Endodermal cell (in vitro differentiated cells): ENCODE measurements around the gene ERP27. TPM values are rescaled to one million over a fixed set of nuclear protein-coding genes. Genes with fewer than 3 reads are reported as not detected.

Experiments used
- DNase-seq: peaks from one replicate; pipeline ENCODE4 v3.0.0-alpha.2; 2017
- H3K27ac ChIP-seq: 2 replicates; pipeline ENCODE4 v1.5.1; 2013; ENCODE audit warnings: mild to moderate bottlenecking, low read depth, low read length, moderate library complexity
- H3K27me3 ChIP-seq: 2 replicates; pipeline ENCODE4 v1.6.1; 2013; ENCODE audit warnings: mild to moderate bottlenecking, low read length, moderate library complexity; ENCODE audit not compliant: insufficient read depth, control insufficient read depth, poor library complexity, severe bottlenecking
- H3K36me3 ChIP-seq: 2 replicates; pipeline ENCODE4 v1.7.0; 2013; ENCODE audit warnings: mild to moderate bottlenecking, low read length, moderate library complexity; ENCODE audit not compliant: control insufficient read depth, insufficient read depth
- H3K4me1 ChIP-seq: one replicate; pipeline ENCODE4 v1.7.0; 2013; ENCODE audit warnings: low read length; ENCODE audit not compliant: control insufficient read depth, insufficient read depth
- H3K4me3 ChIP-seq: 2 replicates; pipeline ENCODE4 v1.5.1; 2013; ENCODE audit warnings: mild to moderate bottlenecking, low read length, moderate library complexity
- H3K9ac ChIP-seq: 2 replicates; pipeline ENCODE4 v1.6.1; 2013; ENCODE audit warnings: mild to moderate bottlenecking, low read length, moderate library complexity; ENCODE audit not compliant: poor library complexity, severe bottlenecking; ENCODE audit errors: extremely low read depth
- H3K9me3 ChIP-seq: 2 replicates; pipeline ENCODE4 v1.6.1; 2013; ENCODE audit warnings: mild to moderate bottlenecking, low read length, moderate library complexity; ENCODE audit not compliant: control insufficient read depth
- H3K27ac Mint-ChIP-seq: 2 replicates; pipeline ENCODE4 v1.8.0; 2020; ENCODE audit warnings: mixed read lengths
- H3K27me3 Mint-ChIP-seq: 2 replicates; pipeline ENCODE4 v1.8.0; 2021; ENCODE audit warnings: mild to moderate bottlenecking, mixed read lengths; ENCODE audit not compliant: insufficient read depth
- H3K36me3 Mint-ChIP-seq: 2 replicates; pipeline ENCODE4 v1.8.0; 2020; ENCODE audit warnings: low read depth, mixed read lengths
- H3K4me1 Mint-ChIP-seq: 2 replicates; pipeline ENCODE4 v1.8.0; 2020; ENCODE audit warnings: mixed read lengths
- H3K4me3 Mint-ChIP-seq: 2 replicates; pipeline ENCODE4 v1.8.0; 2020; ENCODE audit warnings: mild to moderate bottlenecking, moderate library complexity, mixed read lengths
- H3K9me3 Mint-ChIP-seq: 2 replicates; pipeline ENCODE4 v1.8.0; 2020; ENCODE audit warnings: mild to moderate bottlenecking, mixed read lengths
- WGBS, 2 experiments: methylation state at CpG; one replicate each; pipeline versions ENCODE4 v1.1.5 to v1.1.7; 2013; ENCODE audit warnings: missing lambda C conversion rate in 2 of 2, mixed read lengths in 1 of 2; ENCODE audit not compliant: insufficient coverage in 1 of 2, insufficient read length in 1 of 2; 5-methylcytosine and 5-hydroxymethylcytosine counted together
- total RNA-seq, 2 donors: library from RNA; stranded (reverse); fragmentation: NEBNext Ultra II Directional in 1 of 2; extraction: Animal tissue kit (Norgen Biotek cat#: 25700) in 1 of 2; gene quantifications; 2 replicates in 1 of 2; 3 replicates in 1 of 2; pipeline ENCODE4 v1.2.1, GENCODE V29; 2021
- TF ChIP-seq, protein P1 (sequence below): fragments of 200-600 bp; sonication (generic); conservative IDR thresholded peaks from 2 replicates; pipeline ENCODE4 v1.5.0; 2021; ENCODE audit warnings: antibody characterized with exemption, mild to moderate bottlenecking

The ERP27 gene
- total RNA-seq, 2 donors from 2014 or later = 0.15 to 0.22 TPM

DNA sequence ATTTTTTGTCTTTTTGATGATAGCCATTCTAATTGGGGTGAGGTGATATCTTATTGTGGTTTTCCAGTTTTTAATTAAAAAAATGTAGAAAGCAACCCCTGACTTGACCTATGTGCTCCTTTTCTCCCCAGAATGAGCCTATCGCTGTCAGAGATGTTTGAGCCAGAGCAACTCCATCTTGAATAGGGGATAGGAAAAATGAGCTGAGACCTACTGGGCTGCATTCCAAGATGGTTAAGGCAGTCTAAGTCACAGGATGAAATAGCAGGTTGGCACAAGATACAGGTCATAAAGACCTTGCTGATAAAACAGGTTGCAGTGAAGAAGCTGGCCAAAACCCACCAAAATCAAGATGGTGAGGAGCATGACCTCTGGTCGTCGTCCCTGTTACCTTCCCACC, 13.8 kb downstream of the ERP27 start:
- no peak overlapping the region for H3K27ac ChIP-seq
- TF ChIP-seq, protein P1, sequence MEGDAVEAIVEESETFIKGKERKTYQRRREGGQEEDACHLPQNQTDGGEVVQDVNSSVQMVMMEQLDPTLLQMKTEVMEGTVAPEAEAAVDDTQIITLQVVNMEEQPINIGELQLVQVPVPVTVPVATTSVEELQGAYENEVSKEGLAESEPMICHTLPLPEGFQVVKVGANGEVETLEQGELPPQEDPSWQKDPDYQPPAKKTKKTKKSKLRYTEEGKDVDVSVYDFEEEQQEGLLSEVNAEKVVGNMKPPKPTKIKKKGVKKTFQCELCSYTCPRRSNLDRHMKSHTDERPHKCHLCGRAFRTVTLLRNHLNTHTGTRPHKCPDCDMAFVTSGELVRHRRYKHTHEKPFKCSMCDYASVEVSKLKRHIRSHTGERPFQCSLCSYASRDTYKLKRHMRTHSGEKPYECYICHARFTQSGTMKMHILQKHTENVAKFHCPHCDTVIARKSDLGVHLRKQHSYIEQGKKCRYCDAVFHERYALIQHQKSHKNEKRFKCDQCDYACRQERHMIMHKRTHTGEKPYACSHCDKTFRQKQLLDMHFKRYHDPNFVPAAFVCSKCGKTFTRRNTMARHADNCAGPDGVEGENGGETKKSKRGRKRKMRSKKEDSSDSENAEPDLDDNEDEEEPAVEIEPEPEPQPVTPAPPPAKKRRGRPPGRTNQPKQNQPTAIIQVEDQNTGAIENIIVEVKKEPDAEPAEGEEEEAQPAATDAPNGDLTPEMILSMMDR = no peak
- H3K36me3 ChIP-seq = no peaks in the 10 kb centered on the region
- DNase-seq = no peak
- H3K4me3 ChIP-seq = no peak overlapping the region
- Mint-ChIP-seq H3K4me3 (no peak overlapping the region), H3K9me3 (no peaks in the 10 kb centered on the region), H3K27me3 (no peaks in the 10 kb centered on the region), H3K4me1 (peaks cover 6% of the 10 kb centered on the region), H3K27ac (no peak overlapping the region), H3K36me3 (no peaks in the 10 kb centered on the region)
- no peaks in the 10 kb centered on the region for H3K27me3 ChIP-seq
- H3K9ac ChIP-seq = no peak overlapping the region
- H3K4me1 ChIP-seq = no peaks in the 10 kb centered on the region
- 97 to 100% methylated on average over 3 of the region's 3 CpGs for WGBS, 2 experiments
- H3K9me3 ChIP-seq = no peaks in the 10 kb centered on the region

DNA sequence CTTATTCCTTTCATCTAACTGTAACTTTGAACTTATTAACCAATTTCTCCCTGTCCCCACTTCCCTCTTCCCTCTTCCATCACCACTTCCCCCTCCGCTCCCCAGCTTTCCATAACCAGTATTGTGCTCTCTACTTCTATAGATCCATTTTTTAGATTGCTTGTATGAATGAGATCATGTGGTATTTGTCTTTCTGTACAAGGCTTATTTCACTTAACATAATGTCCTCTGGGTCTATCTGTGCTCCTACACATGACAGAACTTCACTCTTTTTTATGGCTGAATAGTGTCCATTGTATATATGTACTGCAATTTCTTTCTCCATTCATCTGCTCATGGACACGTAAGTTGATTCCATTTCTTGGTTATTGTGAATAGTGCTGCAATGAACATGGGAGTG, 14.4 kb downstream of the ERP27 start:
- Histone ChIP-seq H3K9me3 (no peaks in the 10 kb centered on the region), H3K9ac (no peak overlapping the region), H3K27me3 (no peaks in the 10 kb centered on the region), H3K4me3 (no peak overlapping the region), H3K27ac (no peak overlapping the region), H3K36me3 (no peaks in the 10 kb centered on the region), H3K4me1 (no peaks in the 10 kb centered on the region)
- Mint-ChIP-seq H3K27me3 (no peaks in the 10 kb centered on the region), H3K27ac (no peak overlapping the region), H3K36me3 (no peaks in the 10 kb centered on the region), H3K4me1 (peaks cover 3% of the 10 kb centered on the region), H3K4me3 (no peak overlapping the region), H3K9me3 (no peaks in the 10 kb centered on the region)
- no peak for DNase-seq
- TF ChIP-seq, protein P1 = no peak
- WGBS, 2 experiments = 93 to 100% methylated on average over 1 to 2 of the region's 2 CpGs

DNA sequence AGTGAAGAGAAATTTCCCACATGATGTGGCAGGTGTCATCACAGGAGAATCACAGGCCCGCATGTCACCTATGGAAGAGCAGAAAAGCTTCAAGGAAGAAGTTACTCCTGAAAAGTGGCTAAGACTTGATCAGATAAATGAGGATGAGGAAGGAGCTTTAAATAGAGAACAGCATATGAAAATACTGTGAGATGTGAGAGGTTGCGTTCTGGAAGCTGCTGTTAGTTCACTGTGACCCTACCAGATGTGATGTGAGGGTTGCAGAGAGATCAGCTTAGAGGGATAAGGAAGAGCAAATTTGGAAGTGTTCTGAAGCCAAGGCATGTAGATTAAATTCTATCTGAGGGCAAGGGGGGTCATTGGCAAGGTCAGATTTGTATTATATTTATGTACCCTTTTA, 17.1 kb downstream of the ERP27 start:
- no peak overlapping the region for H3K27ac Mint-ChIP-seq
- Histone ChIP-seq H3K27ac (no peak overlapping the region), H3K4me3 (no peak overlapping the region), H3K9me3 (no peaks in the 10 kb centered on the region), H3K4me1 (no peaks in the 10 kb centered on the region), H3K9ac (no peak overlapping the region), H3K36me3 (no peaks in the 10 kb centered on the region), H3K27me3 (no peaks in the 10 kb centered on the region)
- no peaks in the 10 kb centered on the region for H3K9me3 Mint-ChIP-seq
- H3K4me3 Mint-ChIP-seq = no peak overlapping the region
- no peaks in the 10 kb centered on the region for H3K27me3 Mint-ChIP-seq
- no peaks in the 10 kb centered on the region for H3K4me1 Mint-ChIP-seq
- H3K36me3 Mint-ChIP-seq = no peaks in the 10 kb centered on the region
- no peak for DNase-seq
- TF ChIP-seq, protein P1 = no peak
- WGBS, 2 experiments = 89 to 92% methylated on average over 2 of the region's 2 CpGs
